ENCODE data around the gene USP32.

- TF ChIP-seq CTCF (IDR thresholded peaks at IDR 0.05; ENCODE audit: insufficient read depth, low read length, poor library complexity, severe bottlenecking) (no peak), EZH2phosphoT487 (conservative IDR thresholded peaks at IDR 0.05; ENCODE audit: low read length) (no peak)
Observed at GRCh38 chr17:60369727-60370126, 22.2 kb downstream of the USP32 start.

Measured in SU-DHL-6 (cell line).